DMS79 (cell line): ENCODE data around the gene FHIT.

Experiments
- DNase-seq: peaks from one replicate; lab custom pipeline; 2025; lab: John Stamatoyannopoulos, UW

The FHIT gene

DNA sequence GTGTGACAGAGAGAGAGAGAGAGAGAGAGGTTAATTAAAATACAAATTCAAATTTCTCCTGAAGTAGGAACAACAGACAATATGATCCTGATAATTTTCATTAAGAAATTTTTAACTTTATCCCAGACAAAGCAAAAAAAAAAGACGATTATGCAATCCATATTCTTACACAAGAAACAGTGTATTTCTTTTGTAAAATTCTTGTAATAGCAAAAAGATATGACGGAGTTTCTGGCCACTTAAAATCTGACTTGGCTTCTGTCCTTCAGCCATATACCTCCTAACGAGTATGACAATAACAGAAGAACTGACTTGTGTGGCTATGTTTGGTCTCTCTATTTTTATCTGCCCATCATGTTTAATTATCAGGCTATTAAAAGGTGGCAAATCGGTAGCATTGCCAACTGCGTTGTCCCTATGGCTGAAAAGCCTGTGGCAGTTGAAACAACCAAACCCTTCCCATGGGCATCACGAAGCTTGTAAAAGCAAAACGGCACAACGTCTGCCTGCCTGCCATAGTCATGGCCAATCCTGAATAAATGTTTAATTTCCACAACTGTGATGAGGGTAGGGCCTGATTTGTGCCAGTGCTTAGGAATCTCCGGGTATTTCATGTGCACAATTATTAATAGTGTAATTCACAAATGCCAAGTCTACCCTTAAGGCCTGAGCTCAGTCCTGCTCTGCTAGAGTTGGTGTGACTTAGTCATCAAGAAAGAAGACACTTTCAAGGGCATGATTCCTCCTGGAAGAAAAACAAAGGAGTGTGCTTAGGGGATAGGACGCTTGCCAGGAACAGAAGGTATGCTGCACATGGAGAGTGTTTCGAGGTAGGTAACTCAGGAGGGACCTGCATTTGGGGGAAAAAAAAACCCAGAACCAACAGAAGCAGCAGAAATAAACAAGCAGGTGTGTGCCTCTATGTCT lies 1090.2 kb downstream of the FHIT start:
- no peak for DNase-seq

DNA sequence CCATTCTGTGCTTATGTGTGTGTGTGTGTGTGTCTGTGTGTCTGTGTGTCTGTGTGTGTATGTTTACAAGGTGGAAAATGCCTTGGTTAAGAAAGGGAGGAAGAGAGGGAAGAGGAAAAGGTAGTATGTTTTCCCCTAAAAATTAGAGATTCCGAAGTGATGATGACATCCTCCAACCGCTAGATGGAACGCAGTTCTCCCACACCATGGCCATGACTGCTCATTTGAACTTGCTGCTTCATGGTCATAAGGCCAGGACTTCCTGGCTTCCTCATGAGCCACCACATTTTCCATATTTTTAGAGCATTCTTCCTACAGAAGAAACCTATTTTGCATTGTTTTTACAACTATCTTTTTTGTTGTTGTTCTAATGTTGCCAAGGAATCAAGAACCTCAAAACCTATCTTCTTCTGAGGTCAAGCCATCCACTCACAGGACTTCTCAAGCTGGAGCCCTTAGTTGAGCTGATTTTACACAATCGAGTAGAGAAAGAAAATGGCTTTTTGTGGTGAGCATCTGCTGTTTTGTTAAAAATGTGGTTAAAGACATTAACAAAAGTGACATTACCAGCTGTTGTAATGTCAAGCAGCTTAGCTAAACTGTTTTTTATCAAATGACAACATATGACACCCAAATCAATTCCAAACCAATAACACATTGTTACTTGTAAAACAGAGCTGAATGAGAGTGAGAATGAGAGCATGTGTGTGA lies 1091.0 kb downstream of the FHIT start:
- no peak for DNase-seq

DNA sequence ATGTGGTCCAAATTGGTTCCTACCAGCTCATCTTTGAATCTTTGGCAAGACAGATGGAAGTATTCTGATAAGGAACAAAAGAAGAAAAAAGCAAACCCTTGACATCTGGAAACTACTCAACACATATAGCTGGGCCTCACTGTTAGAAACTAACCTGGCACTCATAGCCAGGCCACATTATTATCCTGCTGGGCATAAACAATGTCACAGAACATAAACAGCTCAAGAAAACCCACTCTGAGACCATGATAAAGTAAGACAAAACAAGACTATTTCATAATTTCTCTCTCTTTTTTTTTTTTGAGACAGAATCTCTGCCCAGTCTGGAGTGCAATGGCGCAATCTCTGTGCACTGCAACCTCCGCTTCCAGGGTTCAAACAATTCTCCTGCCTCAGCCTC lies 1093.2 kb downstream of the FHIT start:
- no peak for DNase-seq

DNA sequence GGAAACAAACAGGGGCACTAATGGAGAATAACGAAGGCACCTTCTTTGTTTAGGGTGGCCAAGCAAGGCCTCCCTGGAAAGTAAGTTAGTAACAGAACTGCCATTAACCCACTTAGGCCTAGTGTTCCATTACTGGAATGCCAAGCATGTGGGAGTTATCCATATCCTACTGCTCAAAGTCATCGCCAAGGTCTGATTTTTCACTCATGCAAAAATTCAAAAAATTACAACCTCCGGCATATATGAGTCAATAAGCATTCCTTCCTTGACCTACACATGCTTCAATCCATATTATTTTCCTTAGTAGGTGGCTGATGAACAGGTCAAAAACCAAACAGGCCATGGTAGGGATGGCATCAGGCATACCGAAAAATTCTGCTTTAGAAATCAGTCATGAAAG lies 1097.2 kb downstream of the FHIT start:
- no peak for DNase-seq

DNA sequence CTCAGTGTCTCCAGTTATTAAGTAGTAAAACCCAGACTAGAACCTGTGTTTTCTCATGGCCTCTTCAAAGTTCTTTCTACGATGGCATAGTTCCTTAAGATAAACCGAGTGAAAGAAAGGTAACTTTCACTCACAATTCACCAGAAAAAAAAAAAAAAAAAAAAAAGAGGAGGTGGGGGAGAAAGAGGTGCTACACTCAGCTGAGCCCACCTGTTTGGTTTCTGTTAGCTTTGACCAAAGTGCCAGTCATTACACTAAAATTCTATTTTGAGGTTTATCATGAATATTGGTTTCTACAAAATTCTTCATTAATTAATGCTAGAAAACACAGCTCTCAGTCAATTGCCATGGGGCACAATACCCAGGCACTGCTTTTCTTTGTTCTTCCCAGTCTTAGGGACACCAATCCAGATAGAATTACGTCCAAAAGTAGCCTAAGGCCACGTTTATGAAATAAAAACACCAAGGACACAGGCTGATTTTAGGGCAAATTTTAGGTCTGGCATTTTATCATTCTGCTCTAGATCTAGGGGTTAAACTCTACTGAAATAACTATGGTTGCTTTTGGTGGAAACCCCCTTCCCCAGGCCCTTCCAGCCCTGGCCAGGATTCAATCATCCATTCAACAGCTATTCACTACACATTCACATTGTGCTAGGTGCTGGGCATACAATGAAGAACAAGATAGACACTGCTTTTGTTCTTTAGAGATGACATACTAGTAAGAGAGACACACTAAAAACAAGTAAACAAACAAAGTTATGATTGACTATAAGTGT lies 1097.8 kb downstream of the FHIT start:
- no peak for DNase-seq

DNA sequence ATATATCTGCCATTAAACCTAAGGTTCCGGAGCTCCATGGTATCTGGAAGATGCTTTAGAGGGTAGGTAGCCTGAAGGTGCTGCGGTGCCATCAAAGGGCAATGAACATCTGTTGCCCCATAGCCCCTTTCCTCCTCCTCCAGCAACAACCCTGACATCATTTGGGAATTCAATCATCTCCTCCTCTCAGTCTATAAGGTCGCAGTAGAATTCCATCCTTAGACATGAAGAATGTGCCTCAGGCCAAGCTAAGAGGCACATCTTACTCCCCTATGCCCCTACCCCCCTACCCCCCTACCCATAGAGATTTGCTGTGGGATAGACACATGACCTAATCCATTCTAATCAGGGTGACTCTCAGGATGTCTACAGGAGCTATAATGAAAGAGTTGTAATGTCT lies 1101.8 kb downstream of the FHIT start:
- no peak for DNase-seq

DNA sequence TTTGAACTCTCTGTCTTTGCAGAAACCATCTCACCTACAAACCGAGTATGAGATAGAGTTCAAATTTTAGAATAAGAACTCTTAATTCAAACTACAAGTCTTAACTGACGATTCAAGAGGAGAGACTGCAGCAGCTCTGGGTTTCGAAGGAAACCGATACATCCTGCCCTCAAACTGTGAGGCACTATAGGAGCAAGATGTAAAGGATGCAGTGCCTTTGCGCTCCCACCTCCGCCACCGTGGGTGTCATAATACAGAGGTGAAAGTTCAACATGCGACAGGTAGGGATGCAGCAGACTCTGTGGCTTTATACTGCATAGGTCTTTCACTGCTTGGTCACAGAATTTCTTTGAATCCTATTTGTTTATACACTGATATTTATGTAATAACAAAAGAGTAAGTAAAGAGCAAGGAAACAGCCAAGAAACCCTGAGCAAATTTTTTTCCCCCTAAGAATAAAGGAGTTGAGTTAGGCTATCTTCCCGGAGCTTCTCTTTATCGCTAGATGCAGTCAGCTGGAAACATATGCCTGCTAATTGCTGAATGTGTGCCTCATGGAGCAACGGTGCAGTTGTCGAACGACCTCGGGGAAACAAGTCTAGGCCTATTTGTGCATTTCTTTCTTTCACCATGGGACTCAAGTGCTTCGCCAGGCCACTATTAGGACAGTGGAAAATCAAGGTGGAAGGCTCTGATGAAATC lies 1103.9 kb downstream of the FHIT start:
- DNase-seq, result no peak

DNA sequence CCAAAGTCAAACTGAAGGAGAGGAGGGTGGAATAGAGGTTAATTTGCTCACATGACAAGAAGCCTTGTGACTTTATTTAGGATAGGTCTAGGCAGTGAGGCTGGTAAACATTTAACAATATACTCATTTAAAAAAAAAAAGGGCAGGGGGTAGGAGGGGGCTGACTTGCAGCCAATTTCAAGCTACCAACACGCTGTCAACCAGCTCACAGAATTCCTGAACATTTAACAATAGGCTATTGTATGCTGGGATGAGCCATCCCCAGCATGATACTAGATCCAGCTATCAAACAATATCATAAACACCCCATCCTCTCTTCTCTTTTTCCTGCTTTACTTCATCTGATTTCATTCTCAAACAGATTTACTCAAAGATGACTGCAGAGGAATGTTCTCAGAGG lies 1105.1 kb downstream of the FHIT start:
- no peak for DNase-seq

DNA sequence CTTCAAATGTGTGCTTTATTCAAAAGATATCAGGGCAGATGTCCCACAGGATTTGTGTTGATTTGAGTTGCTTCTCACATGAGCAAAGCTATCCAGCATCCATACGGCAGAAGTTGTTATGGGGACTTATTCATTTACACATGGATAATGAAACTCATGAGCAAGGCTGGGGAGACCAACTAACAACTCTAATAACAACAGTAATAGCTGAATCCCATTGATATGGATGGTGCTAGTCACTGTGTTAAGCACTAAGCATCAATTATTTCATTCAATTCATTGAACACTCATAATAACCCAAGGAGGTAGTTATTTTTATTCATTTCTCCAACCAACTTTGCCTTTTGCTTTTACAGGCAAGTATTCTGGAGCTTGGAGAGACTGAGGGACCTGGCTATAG lies 1107.2 kb downstream of the FHIT start:
- no peak for DNase-seq

DNA sequence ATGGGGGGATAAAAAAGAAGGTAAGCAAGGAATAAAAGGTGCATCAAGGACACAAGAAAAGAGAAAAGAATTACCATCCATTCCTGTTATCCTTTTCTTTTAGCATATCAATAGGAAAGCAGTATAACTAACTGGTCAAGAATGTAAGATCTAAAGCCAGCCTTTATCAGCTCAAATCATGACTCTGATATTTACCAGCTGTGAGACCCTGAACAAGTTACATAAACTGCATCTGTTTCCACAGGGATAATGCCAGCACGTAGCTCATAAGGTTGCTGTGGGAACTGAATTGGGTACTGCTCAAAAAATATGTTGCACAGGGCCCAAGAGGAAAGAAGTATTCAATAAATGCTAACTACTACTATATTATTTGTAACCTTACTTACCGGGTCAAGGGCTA lies 1109.2 kb downstream of the FHIT start:
- DNase-seq, result no peak

DNA sequence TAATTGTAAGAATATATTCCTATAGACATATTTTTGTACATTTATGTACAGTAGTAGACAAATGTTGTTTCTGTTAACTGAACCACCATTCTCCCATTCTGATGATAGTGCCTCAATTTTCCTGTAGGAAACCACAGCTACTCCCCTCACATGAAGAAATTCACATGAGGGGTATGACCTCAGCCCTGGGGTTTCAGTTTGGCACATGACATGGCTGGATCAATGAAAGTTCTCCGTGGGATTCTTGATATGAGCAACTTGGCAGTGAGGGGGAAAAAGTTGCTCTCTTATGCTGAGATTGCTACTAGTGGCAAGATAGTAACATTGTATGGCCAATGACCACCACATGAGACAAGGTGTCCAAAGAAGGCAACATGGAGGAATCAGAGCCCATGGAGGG lies 1111.1 kb downstream of the FHIT start:
- DNase-seq, result no peak

DNA sequence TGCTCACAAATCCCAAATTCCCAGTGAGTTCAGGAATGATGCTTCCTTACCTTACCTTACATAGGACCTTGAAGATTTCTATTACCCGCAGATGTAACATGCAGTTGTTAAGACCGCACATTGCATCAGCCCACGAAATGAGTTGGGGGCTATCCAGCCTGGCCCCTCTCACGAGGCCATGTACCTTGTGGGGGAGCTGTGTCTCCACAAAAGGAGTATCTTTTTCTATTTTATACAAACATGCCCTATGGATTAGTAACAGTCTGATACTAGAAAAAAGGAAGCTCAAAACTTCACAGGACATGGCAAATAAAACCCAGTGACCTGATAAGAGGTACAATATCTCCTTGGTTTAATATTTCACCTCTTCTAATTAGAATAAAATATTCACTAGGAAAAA lies 1114.7 kb downstream of the FHIT start:
- no peak for DNase-seq

DNA sequence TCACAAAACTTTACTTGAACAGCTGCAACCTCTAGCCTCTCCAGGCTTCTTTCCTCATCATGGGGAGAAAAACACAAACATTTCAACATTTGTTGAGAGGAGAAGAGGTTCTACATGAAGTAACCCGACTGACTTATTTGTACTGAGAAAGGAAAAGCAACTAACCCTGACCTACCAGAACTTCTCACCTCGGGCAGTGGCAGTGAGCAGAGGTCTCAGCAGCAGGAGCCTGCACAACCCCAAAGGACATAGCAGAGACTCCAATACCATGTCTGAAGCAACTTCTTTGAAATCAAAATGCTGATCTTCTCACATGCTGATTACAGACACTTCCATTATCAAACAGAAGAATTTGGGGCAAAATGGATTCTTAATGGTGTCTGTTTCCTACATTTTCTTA lies 1115.8 kb downstream of the FHIT start:
- DNase-seq, result no peak

DNA sequence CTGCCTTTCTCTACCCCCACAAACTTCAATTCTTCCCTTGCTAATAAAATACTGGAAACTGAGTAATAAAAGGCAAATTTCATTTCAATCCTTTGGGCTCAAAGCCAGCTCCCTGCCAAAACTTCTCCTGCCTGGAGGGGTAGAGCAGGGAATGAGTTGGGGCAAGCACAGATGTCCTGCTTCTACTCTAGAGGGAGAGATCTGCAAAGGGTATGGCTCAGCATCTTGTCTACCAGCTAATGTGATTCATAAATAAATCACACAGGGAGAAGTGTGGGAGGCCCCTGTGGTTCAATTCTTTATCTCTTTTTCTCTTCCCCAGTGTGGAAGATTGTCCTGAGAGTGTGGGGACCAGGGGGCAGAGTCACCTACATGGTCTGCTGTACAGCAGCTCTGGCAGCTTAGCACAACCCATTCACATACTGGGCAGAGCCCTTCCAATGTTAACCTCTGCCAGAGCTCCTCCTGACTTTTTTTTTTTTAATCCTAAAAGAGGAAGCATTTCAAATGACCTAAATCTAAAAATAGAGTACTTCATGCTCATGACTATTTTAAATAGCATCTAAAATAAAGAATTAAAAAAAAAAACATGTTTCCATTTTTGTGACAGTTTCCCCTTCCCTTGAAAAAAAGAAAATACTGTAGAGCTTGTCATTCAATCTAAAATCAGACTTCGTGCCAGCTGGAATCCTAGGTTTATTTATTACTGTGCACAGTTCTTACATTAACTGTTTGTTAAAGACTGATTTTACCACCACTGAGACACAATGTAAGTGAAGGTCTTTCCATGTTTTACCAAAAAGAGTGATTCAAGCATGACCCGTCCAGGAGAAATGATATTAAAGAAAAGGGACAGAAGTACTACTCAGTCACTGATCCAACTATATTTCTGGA lies 1117.7 kb downstream of the FHIT start:
- DNase-seq, result no peak

DNA sequence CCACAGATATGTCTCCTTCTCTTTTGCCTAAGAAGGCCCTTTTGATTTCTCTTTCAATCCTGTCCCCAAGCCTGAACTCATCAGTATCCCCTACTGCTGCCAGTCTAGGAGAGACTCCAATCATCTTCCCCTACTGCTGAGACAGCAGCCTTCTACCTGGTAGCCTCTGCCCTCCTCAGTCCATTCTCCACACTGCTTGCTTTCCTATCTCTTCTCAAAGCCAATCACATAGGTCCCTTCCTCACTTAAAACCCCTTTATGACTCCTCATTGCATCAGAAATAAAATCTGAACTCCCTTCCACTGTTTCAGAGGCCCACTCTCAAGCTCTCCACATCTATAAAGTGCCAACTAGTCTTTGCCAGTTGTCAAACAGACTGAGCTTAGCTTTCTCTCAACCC lies 1119.6 kb downstream of the FHIT start:
- no peak for DNase-seq

DNA sequence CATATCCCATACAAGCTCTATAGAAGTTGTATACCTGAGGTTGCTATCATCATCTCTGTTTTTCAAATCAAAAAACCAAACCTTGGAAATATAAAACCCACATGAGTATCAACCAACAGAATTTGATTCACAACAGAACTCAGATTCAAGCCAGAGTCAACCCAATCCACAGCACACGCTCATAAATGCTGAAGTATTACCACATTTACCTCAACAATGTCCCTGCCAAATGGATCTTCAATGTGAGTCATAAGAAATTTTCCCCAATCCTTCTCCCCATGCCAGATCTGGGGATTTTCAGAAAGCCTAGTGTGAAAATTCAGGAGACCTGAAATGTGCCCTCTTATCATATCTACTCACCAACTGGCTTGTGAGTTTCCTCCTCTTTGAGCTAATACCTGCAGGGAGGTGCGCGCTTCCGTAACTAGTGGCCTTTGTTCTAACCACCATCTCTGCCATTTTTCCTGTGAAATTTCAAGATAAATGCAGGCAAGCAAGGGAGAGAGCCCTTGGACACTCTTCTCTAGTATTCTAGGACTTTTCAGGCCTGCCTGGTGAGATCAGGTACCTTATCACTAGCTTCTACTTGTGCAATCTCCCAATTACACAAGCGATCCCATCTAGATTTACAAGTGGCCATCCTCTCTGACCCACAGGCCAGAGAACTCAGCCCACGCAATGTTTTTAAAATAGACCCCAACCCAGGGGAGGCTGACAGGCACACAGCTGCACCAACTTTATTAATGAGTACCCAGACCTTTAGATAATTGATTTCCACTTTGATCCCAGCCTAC lies 1124.5 kb downstream of the FHIT start:
- DNase-seq, result no peak

DNA sequence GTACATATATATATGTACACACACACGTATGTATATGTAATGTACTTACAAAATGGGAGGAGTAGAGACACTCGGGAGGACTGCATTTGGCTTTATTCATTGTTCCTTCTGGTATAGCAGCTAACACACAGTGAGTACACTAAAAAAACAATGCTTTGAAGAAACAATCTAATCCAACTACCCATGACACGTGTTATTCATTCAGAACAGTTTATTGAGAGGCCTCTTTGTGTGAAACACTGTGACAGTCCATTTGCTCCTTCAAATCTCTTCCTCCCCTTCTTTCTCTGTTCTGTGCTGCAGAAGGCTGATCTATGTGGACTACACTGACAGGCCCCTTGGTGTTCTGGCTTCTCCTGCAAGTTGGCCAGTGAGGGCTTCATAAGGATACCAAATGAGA lies 1125.6 kb downstream of the FHIT start:
- DNase-seq, result no peak

DNA sequence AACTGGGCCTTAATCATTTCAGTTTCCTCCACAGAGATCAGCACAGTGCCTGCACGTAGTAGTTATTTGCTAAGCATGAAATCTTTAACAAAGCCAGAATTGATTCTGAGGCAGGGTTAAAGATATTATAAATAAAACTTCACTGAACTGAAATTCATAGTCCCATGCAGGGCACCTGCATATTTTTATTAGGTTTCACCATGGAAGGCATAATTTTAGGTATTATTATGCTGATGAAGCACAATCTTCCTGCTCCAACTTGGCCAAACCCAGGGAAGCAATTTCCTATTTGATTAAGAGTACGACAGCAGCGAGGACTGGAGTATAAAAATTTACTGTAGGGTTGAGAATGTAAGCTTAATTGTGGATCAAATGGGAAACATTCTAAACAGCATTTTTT lies 1131.0 kb downstream of the FHIT start:
- DNase-seq, result no peak

DNA sequence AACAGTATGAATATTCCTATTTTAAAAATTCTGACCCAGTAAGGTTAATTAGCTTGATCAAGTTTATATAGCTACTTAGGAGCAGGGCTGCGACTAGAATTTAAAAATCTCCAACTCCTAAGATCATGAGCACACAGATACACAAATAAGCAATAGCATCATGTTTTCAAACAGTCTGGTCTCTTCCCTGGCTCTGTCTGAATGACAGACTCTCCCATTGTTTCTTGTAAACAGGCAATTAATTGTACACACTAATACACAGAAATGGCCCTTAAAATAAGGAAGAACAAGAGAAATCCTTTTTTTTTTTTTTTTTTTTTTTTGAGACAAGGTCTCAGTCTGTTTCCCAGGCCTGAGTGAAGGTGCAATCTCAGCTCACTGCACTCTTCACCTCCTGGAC lies 1137.1 kb downstream of the FHIT start:
- no peak for DNase-seq

DNA sequence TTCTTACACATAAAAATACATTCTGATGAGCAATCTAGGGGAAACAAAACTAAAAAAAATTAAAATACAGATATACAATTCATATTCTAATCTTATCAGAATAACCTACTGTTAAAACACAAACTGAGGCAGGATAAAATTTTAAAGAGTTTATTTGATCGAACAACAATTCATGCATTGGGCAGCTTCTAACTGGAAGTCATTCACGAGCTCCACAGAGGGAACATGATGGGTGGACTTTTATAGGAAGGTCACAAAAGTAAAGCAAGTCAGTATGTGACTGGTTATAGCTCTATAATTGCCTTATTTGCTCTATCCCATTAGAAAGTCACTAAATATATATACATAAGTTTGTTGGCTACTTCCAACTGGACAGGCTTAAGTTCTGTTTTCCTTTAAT lies 1144.0 kb downstream of the FHIT start:
- no peak for DNase-seq
